Progenitor cell of endocrine pancreas (in vitro differentiated cells): ENCODE data around the gene DNAJC6. TPM values are rescaled to one million over a fixed set of nuclear protein-coding genes. Genes with fewer than 3 reads are reported as not detected.

ENCODE experiments used
- DNase-seq: peaks from one replicate; pipeline ENCODE4 v3.0.0; 2021; ENCODE audit warnings: low spot score; ENCODE audit not compliant: unreplicated experiment
- H3K27ac Mint-ChIP-seq: 2 replicates; pipeline ENCODE4 v1.8.0; 2021; ENCODE audit warnings: mild to moderate bottlenecking, moderate library complexity, mixed read lengths
- H3K27me3 Mint-ChIP-seq: 2 replicates; pipeline ENCODE4 v1.8.0; 2021; ENCODE audit warnings: mixed read lengths
- H3K36me3 Mint-ChIP-seq: 2 replicates; pipeline ENCODE4 v1.8.0; 2022; ENCODE audit warnings: mixed read lengths; ENCODE audit not compliant: insufficient read depth
- H3K4me1 Mint-ChIP-seq: 2 replicates; pipeline ENCODE4 v1.8.0; 2021; ENCODE audit warnings: low read depth, mixed read lengths
- H3K4me3 Mint-ChIP-seq: 2 replicates; pipeline ENCODE4 v1.8.0; 2021; ENCODE audit warnings: low read depth, mild to moderate bottlenecking, moderate library complexity, mixed read lengths
- H3K9me3 Mint-ChIP-seq: 2 replicates; pipeline ENCODE4 v1.8.0; 2021; ENCODE audit warnings: low read depth, mixed read lengths
- total RNA-seq: library from RNA; stranded (reverse); gene quantifications from 2 replicates; pipeline ENCODE4 v1.2.1, GENCODE V29; 2021
- TF ChIP-seq, protein P1 (sequence below): fragments of 200-600 bp; sonication (generic); IDR thresholded peaks from one replicate; pipeline ENCODE4 v1.5.0; 2021; ENCODE audit warnings: antibody characterized with exemption, mild to moderate bottlenecking; ENCODE audit not compliant: unreplicated experiment

The DNAJC6 gene
- total RNA-seq, 1 donor from 2014 or later: 7.1 TPM

- no peaks in the 10 kb centered on the region for H3K9me3 Mint-ChIP-seq
- TF ChIP-seq, protein P1, sequence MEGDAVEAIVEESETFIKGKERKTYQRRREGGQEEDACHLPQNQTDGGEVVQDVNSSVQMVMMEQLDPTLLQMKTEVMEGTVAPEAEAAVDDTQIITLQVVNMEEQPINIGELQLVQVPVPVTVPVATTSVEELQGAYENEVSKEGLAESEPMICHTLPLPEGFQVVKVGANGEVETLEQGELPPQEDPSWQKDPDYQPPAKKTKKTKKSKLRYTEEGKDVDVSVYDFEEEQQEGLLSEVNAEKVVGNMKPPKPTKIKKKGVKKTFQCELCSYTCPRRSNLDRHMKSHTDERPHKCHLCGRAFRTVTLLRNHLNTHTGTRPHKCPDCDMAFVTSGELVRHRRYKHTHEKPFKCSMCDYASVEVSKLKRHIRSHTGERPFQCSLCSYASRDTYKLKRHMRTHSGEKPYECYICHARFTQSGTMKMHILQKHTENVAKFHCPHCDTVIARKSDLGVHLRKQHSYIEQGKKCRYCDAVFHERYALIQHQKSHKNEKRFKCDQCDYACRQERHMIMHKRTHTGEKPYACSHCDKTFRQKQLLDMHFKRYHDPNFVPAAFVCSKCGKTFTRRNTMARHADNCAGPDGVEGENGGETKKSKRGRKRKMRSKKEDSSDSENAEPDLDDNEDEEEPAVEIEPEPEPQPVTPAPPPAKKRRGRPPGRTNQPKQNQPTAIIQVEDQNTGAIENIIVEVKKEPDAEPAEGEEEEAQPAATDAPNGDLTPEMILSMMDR: no peak
- no peak for DNase-seq
- no peak overlapping the region for H3K4me3 Mint-ChIP-seq
- H3K4me1 Mint-ChIP-seq: no peaks in the 10 kb centered on the region
- no peak overlapping the region for H3K27ac Mint-ChIP-seq
- no peaks in the 10 kb centered on the region for H3K27me3 Mint-ChIP-seq
- peaks cover 23% of the 10 kb centered on the region for H3K36me3 Mint-ChIP-seq
Measured at GRCh38 chr1:65429806-65430205, 120.5 kb downstream of the DNAJC6 start.

DNA sequence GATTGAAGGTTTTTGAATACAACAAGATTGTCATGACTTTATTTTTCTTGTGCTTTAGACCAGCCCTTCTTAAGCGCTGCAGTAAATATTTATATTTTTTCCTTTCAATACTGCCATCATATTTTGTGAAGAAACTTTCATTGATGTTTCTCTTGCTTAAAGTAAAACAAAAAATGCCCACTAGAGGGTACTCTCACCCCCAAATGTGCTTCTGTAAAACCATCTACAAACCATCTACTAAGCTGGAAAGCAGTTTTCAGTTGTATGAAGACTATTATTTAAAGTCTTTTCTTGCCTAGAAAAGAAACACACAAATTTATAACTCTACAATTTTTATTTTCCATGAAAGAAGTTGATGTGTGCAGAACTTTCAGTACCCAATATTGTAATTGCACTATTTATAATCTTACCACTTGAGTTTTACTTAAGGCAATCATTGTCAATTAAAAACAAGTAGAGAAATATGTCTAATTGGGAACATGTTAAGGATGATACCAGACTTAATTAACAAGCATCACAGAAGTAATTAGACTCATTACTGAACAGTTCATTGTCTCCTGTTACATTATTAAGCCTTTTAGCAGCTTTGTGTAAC lies 121.9 kb downstream of the DNAJC6 start:
- Mint-ChIP-seq H3K4me1 (no peaks in the 10 kb centered on the region), H3K36me3 (peaks cover 13% of the 10 kb centered on the region), H3K27ac (no peak overlapping the region), H3K9me3 (no peaks in the 10 kb centered on the region), H3K4me3 (no peak overlapping the region), H3K27me3 (no peaks in the 10 kb centered on the region)
- no peak for DNase-seq
- TF ChIP-seq, protein P1: peak; percentile 74

GRCh38 chr1:65432918-65433317 lies 123.6 kb downstream of the DNAJC6 start:
- H3K9me3 Mint-ChIP-seq: no peaks in the 10 kb centered on the region
- no peak overlapping the region for H3K27ac Mint-ChIP-seq
- H3K4me1 Mint-ChIP-seq: no peaks in the 10 kb centered on the region
- TF ChIP-seq, protein P1: no peak
- peaks cover 8% of the 10 kb centered on the region for H3K36me3 Mint-ChIP-seq
- H3K27me3 Mint-ChIP-seq: no peaks in the 10 kb centered on the region
- no peak overlapping the region for H3K4me3 Mint-ChIP-seq
- no peak for DNase-seq

DNA sequence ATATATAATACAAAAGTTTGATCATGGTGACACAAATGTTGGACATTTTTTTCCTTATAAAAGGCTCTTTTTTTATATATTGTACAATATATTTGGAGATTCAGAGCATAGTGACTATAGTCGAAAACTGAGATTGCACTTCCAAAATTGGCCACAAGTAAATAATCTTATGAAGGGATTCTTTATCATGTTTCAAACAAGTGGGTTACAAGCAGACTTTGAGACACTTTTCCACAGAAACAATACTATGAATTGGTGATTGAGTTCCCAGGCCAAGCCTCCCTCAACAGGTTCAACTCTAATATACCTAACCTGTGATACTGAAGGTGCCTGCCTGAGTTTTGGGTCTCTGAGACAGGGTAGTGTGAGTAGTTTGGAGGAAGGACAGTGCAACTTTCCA lies 124.9 kb downstream of the DNAJC6 start:
- no peak for DNase-seq
- Mint-ChIP-seq H3K9me3 (no peaks in the 10 kb centered on the region), H3K4me1 (peaks cover 2% of the 10 kb centered on the region), H3K4me3 (no peak overlapping the region), H3K36me3 (peaks cover 2% of the 10 kb centered on the region), H3K27me3 (no peaks in the 10 kb centered on the region), H3K27ac (no peak overlapping the region)
- TF ChIP-seq, protein P1: peak; percentile 20

DNA sequence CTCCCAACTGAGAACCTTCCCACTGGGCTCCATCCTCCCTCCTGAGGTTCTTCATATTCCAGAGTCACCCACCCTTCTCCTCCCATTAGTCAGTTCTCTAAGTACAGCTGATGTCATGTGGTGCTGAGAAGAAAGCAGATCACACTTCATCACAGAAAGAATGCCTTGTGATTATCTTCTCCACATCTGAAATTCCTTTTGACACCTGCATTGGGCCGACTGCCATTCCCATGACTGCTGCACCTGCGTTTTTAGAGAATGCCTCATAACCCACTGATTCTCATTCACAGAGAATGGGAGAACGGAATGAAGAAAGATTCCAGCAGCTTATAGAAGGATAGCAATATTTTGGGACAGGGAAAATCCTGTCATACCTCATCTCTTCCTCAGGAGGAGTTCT lies 125.4 kb downstream of the DNAJC6 start:
- TF ChIP-seq, protein P1: no peak
- H3K4me3 Mint-ChIP-seq: no peak overlapping the region
- no peaks in the 10 kb centered on the region for H3K9me3 Mint-ChIP-seq
- peak overlapping the region; percentile 54 for H3K27ac Mint-ChIP-seq
- no peak for DNase-seq
- peaks cover 2% of the 10 kb centered on the region for H3K36me3 Mint-ChIP-seq
- no peaks in the 10 kb centered on the region for H3K27me3 Mint-ChIP-seq
- H3K4me1 Mint-ChIP-seq: peaks cover 2% of the 10 kb centered on the region
